Fibroblast of villous mesenchyme (primary cell): ENCODE results near the gene CRKL. TPM values are rescaled to one million over a fixed set of nuclear protein-coding genes. Genes with fewer than 3 reads are reported as not detected.

Source experiments
- DNase-seq: peaks from one replicate; pipeline ENCODE4 v3.0.0-alpha.2; 2010; ENCODE audit warnings: low read depth
- H3K4me3 ChIP-seq: 2 replicates; pipeline ENCODE4 v1.5.1; 2011; ENCODE audit warnings: low read depth, mild to moderate bottlenecking, low read length
- CTCF ChIP-seq: IDR thresholded peaks from 2 replicates; pipeline ENCODE4 v1.5.1; 2012; ENCODE audit warnings: low read depth, mild to moderate bottlenecking, low read length; ENCODE audit not compliant: insufficient read depth
- total RNA-seq: library from RNA; depleted of rRNA; stranded (reverse); fragments of >200 nt; gene quantifications from 2 replicates; pipeline ENCODE4 v1.2.3, GENCODE V29; 2012

Gene CRKL
- total RNA-seq, 1 donor = 57.4 TPM

- H3K4me3 ChIP-seq = no peak overlapping the region
- TF ChIP-seq CTCF = no peak
- no peak for DNase-seq
Observed at GRCh38 chr22:20996031-20996410, 78.8 kb downstream of the CRKL start.

GRCh38 chr22:20996598-20997535 lies 79.7 kb downstream of the CRKL start:
- no peak overlapping the region for H3K4me3 ChIP-seq
- no peak for DNase-seq
- TF ChIP-seq CTCF = no peak

GRCh38 chr22:20997536-20998257 lies 80.5 kb downstream of the CRKL start:
- no peak for DNase-seq
- no peak for TF ChIP-seq CTCF

GRCh38 chr22:20998411-20999336 lies 81.5 kb downstream of the CRKL start:
- no peak overlapping the region for H3K4me3 ChIP-seq
- DNase-seq = no peak
- TF ChIP-seq CTCF = no peak

More at GRCh38 chr22:20997536-20998257, 80.5 kb downstream of the CRKL start:
- no peak overlapping the region for H3K4me3 ChIP-seq

- no peak for DNase-seq
- no peak overlapping the region for H3K4me3 ChIP-seq
- no peak for TF ChIP-seq CTCF
Observed at GRCh38 chr22:20999350-21000206, 82.4 kb downstream of the CRKL start.
